ENCODE results near the gene CD6. TPM values are rescaled to one million over a fixed set of nuclear protein-coding genes. Genes with fewer than 3 reads are reported as not detected.

The CD6 gene
- polyA plus RNA-seq, 1 experiment: not detected

DNA sequence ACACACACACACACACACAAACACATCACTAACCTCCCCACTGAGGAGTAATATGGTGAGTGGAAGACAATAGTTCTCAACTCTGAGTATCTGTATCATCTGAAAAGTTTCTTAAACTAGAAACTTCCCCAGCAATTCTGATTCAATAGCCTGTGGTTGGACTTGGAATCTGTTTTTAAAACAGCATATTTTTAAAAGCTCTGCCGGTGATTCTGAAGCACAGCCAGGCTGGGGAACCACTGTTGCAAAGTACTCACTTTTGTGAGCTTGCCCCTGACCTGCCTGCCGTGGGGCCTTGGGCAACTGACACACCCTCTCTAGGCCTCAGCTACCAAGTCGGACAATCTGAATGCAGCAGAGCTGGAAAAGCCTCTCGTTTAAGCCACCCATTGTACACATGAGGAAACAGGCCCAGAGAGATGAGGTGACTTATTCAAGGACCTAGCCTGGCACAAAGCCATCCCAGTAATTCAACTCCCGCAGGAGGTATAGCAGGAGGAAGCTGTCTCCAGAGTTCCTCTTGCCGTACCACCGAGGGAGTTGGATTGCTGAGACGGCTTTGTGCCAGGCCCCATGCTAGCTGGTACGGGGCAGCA is 28.4 kb upstream of the CD6 start:
- peaks cover 2% of the 10 kb centered on the region for H3K27me3 ChIP-seq (ENCODE audit: control insufficient read depth, insufficient read depth, low read length)
- POLR2A ChIA-PET: no interaction called here
- TF ChIP-seq, protein P1, sequence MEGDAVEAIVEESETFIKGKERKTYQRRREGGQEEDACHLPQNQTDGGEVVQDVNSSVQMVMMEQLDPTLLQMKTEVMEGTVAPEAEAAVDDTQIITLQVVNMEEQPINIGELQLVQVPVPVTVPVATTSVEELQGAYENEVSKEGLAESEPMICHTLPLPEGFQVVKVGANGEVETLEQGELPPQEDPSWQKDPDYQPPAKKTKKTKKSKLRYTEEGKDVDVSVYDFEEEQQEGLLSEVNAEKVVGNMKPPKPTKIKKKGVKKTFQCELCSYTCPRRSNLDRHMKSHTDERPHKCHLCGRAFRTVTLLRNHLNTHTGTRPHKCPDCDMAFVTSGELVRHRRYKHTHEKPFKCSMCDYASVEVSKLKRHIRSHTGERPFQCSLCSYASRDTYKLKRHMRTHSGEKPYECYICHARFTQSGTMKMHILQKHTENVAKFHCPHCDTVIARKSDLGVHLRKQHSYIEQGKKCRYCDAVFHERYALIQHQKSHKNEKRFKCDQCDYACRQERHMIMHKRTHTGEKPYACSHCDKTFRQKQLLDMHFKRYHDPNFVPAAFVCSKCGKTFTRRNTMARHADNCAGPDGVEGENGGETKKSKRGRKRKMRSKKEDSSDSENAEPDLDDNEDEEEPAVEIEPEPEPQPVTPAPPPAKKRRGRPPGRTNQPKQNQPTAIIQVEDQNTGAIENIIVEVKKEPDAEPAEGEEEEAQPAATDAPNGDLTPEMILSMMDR (IDR thresholded peaks at IDR 0.05; ENCODE audit: low read depth, low read length): no peak
- CTCF ChIA-PET: interaction anchor here (0.6 to 1.3 kb wide), 2 partner anchors 44 to 245 kb away, joined by 3 read pairs; no protein-coding TSS in a partner anchor
- H3K27ac ChIP-seq (ENCODE audit: low read depth, low read length): peak overlapping the region; percentile 2
- H3K9me3 ChIP-seq (ENCODE audit: control insufficient read depth, insufficient read depth, low read length): no peaks in the 10 kb centered on the region
- no peak overlapping the region for H3K4me3 ChIP-seq (ENCODE audit: low read depth, low read length)
- DNase-seq (ENCODE audit: low read depth, low spot score): no peak

DNA sequence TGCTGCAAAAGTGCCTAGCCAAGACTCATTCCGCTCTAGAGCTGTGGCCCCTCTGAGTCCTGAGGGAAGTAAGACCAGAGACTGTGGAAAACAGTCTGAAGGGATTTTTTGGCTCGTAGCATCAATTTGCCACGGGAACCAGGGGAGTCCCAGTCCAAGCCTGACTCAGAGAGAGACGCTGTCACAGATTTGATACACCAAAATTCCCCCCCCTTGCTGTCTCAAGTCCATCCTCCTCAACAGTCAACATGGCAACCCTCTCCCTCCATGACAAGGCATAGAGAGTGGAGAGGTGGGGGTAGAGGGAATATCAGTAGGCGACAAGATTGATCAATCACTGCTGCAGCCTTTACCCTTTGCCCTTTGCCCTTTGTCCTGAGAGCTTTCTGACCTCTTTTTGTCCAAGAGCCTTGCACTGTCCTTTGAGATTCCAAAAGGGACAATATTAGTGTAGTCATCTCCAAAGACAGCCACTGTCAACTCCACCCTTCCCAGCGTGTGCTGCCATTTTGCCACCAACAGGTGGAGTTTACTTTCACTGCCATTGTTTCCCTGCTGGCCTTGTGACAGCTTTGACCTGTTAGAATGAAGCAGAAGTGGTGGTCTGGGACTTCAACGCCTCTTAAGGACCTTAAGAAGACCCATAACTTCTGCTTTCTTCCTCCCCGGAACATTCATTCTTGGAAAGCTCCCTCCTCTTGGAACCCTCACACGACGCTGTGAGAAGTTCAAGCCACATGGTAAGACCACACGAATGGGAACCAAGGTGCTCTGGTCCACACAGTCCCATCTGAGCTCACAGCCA is 26.8 kb upstream of the CD6 start:
- no peak for DNase-seq (ENCODE audit: low read depth, low spot score)
- Histone ChIP-seq H3K27me3 (ENCODE audit: control insufficient read depth, insufficient read depth, low read length) (peaks cover 5% of the 10 kb centered on the region), H3K4me3 (ENCODE audit: low read depth, low read length) (no peak overlapping the region), H3K27ac (ENCODE audit: low read depth, low read length) (no peak overlapping the region), H3K9me3 (ENCODE audit: control insufficient read depth, insufficient read depth, low read length) (no peaks in the 10 kb centered on the region)
- TF ChIP-seq, protein P1 (IDR thresholded peaks at IDR 0.05; ENCODE audit: low read depth, low read length): peak; percentile 34
- ChIA-PET POLR2A (no interaction called here), CTCF (interaction anchor here (0.6 to 0.7 kb wide), 2 partner anchors 45 to 203 kb away, joined by 3 read pairs; no protein-coding TSS in a partner anchor)

DNA sequence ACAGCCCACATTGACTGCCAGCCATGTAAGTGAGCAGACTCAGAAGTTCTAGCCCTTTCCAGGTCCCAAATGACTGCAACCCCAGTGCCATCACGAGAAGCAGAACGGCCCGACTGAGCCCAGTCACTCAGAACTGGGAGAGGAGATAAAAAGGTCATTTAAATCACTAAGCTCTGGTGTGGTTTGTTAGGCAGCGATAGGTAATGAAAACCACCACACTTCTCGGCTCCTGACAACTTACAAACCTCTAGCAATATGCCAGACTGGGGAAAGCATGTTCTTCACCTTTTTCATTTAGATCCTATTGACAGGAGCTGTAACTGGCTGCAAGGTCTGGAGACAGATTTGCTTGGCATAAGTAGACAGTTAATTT is 26.2 kb upstream of the CD6 start:
- peaks cover 5% of the 10 kb centered on the region for H3K27me3 ChIP-seq (ENCODE audit: control insufficient read depth, insufficient read depth, low read length)
- POLR2A ChIA-PET: no interaction called here
- DNase-seq (ENCODE audit: low read depth, low spot score): no peak
- CTCF ChIA-PET: interaction anchor here (0.7 kb wide), 1 partner anchor 46 kb away, joined by 3 read pairs; no protein-coding TSS in a partner anchor
- TF ChIP-seq, protein P1 (IDR thresholded peaks at IDR 0.05; ENCODE audit: low read depth, low read length): no peak
- no peak overlapping the region for H3K27ac ChIP-seq (ENCODE audit: low read depth, low read length)
- no peaks in the 10 kb centered on the region for H3K9me3 ChIP-seq (ENCODE audit: control insufficient read depth, insufficient read depth, low read length)
- H3K4me3 ChIP-seq (ENCODE audit: low read depth, low read length): no peak overlapping the region

DNA sequence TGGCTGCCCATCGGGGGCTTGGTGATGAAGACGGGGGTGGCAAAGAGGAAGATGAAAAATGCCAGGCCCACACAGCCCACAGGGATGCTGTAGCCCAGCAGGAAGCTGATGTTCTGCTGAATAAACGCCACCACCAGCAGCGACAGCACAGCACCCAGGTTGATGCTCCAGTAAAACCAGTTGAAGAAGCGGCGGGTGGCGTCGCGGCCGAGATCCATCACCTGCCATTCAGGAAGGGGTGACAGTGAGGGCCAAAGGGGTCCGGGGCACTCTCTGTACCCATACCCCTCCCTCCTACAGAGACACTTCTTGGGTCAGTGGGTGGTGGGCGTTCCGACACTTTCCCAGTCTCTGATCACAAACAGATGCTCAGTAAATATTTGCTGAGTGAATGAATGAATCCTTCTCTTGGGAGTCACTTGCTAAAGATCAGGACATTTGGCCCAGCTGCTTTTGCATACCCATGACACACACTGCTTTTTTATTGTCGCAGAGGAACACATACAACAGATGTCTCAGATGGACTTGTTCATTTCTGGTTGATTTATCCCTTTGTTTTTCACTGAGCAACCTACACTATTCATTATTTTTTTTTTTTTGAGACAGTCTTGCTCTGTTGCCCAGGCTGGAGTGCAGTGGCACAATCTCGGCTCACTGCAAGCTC is 24.7 kb upstream of the CD6 start:
- CTCF ChIA-PET: no interaction called here
- DNase-seq (ENCODE audit: low read depth, low spot score): no peak
- peaks cover 9% of the 10 kb centered on the region for H3K27me3 ChIP-seq (ENCODE audit: control insufficient read depth, insufficient read depth, low read length)
- no peak overlapping the region for H3K27ac ChIP-seq (ENCODE audit: low read depth, low read length)
- TF ChIP-seq, protein P1 (IDR thresholded peaks at IDR 0.05; ENCODE audit: low read depth, low read length): no peak
- POLR2A ChIA-PET: no interaction called here
- no peak overlapping the region for H3K4me3 ChIP-seq (ENCODE audit: low read depth, low read length)
- no peaks in the 10 kb centered on the region for H3K9me3 ChIP-seq (ENCODE audit: control insufficient read depth, insufficient read depth, low read length)
